ENCODE results near the gene YWHAE. TPM values are rescaled to one million over a fixed set of nuclear protein-coding genes. Genes with fewer than 3 reads are reported as not detected.
"Not testable (repeated sequence)": the region's sequence is repeated elsewhere in the genome, so short reads cannot be mapped to it uniquely, and the experiment has no call there.

The YWHAE gene
- total RNA-seq, 1 experiment from 2014 or later, result 118 TPM

- DNase-seq, result no peak
- peaks cover 31% of the 10 kb centered on the region for H3K36me3 ChIP-seq
- no peak overlapping the region for H3K4me3 ChIP-seq
- H3K27me3 ChIP-seq, result no peaks in the 10 kb centered on the region
- no peaks in the 10 kb centered on the region for H3K9me3 ChIP-seq
Observed at GRCh38 chr17:1362065-1362848, 37.8 kb downstream of the YWHAE start.

GRCh38 chr17:1360975-1361374, 39.0 kb downstream of the YWHAE start:
- Histone ChIP-seq H3K36me3 (peaks cover 34% of the 10 kb centered on the region), H3K27me3 (no peaks in the 10 kb centered on the region), H3K9me3 (no peaks in the 10 kb centered on the region), H3K4me3 (no peak overlapping the region)
- no peak for DNase-seq

- DNase-seq, result peak; percentile 60
- not testable (repeated sequence) for H3K27me3 ChIP-seq, H3K9me3 ChIP-seq, H3K4me3 ChIP-seq
- peaks cover 38% of the 10 kb centered on the region for H3K36me3 ChIP-seq
Observed at GRCh38 chr17:1360315-1360714, 39.7 kb downstream of the YWHAE start.

GRCh38 chr17:1354030-1354429, 46.0 kb downstream of the YWHAE start:
- DNase-seq, result no peak
- Histone ChIP-seq H3K9me3 (no peaks in the 10 kb centered on the region), H3K36me3 (peaks cover 38% of the 10 kb centered on the region), H3K4me3 (no peak overlapping the region), H3K27me3 (no peaks in the 10 kb centered on the region)

- DNase-seq, H3K4me3 ChIP-seq, H3K27me3 ChIP-seq, H3K9me3 ChIP-seq: not testable (repeated sequence)
- peaks cover 47% of the 10 kb centered on the region for H3K36me3 ChIP-seq
Observed at GRCh38 chr17:1352530-1352929, 47.5 kb downstream of the YWHAE start.

- no peak for DNase-seq
- no peak overlapping the region for H3K4me3 ChIP-seq
- H3K36me3 ChIP-seq, result peaks cover 47% of the 10 kb centered on the region
- no peaks in the 10 kb centered on the region for H3K27me3 ChIP-seq
- H3K9me3 ChIP-seq, result no peaks in the 10 kb centered on the region
Observed at GRCh38 chr17:1351971-1352370, 48.1 kb downstream of the YWHAE start.

GRCh38 chr17:1351275-1351674, 48.7 kb downstream of the YWHAE start:
- H3K9me3 ChIP-seq, result no peaks in the 10 kb centered on the region

GRCh38 chr17:1347589-1348323, 52.3 kb downstream of the YWHAE start:
- no peak for DNase-seq
- Histone ChIP-seq H3K27me3 (no peaks in the 10 kb centered on the region), H3K36me3 (peaks cover 53% of the 10 kb centered on the region), H3K4me3 (no peak overlapping the region), H3K9me3 (no peaks in the 10 kb centered on the region)

More at GRCh38 chr17:1351275-1351674, 48.7 kb downstream of the YWHAE start:
- Histone ChIP-seq H3K36me3 (peaks cover 46% of the 10 kb centered on the region), H3K4me3 (no peak overlapping the region), H3K27me3 (no peaks in the 10 kb centered on the region)
- no peak for DNase-seq

GRCh38 chr17:1344521-1344920, 55.5 kb downstream of the YWHAE start:
- no peaks in the 10 kb centered on the region for H3K27me3 ChIP-seq
- H3K36me3 ChIP-seq, result peaks cover 38% of the 10 kb centered on the region
- H3K4me3 ChIP-seq, result no peak overlapping the region
- no peaks in the 10 kb centered on the region for H3K9me3 ChIP-seq
- DNase-seq, result no peak

- no peaks in the 10 kb centered on the region for H3K27me3 ChIP-seq
- no peak overlapping the region for H3K4me3 ChIP-seq
- DNase-seq, result no peak
- H3K36me3 ChIP-seq, result peaks cover 37% of the 10 kb centered on the region
- H3K9me3 ChIP-seq, result no peaks in the 10 kb centered on the region
Observed at GRCh38 chr17:1343554-1343953, 56.5 kb downstream of the YWHAE start.

GRCh38 chr17:1340371-1340770, 59.7 kb downstream of the YWHAE start:
- DNase-seq, result no peak
- Histone ChIP-seq H3K36me3 (peaks cover 18% of the 10 kb centered on the region), H3K27me3 (no peaks in the 10 kb centered on the region), H3K9me3 (no peaks in the 10 kb centered on the region), H3K4me3 (no peak overlapping the region)

- DNase-seq, result no peak
- Histone ChIP-seq H3K4me3 (no peak overlapping the region), H3K27me3 (no peaks in the 10 kb centered on the region), H3K9me3 (no peaks in the 10 kb centered on the region), H3K36me3 (no peaks in the 10 kb centered on the region; the same call in 1 of the 2 replicates)
Observed at GRCh38 chr17:1331708-1332107, 68.3 kb downstream of the YWHAE start.

- Histone ChIP-seq H3K27me3 (no peaks in the 10 kb centered on the region), H3K4me3 (no peak overlapping the region), H3K36me3 (no peaks in the 10 kb centered on the region; the same call in 1 of the 2 replicates), H3K9me3 (no peaks in the 10 kb centered on the region)
- DNase-seq, result no peak
Observed at GRCh38 chr17:1329745-1330343, 70.2 kb downstream of the YWHAE start.

GRCh38 chr17:1328437-1328836, 71.6 kb downstream of the YWHAE start:
- Histone ChIP-seq H3K9me3 (no peaks in the 10 kb centered on the region), H3K36me3 (no peaks in the 10 kb centered on the region; the same call in 1 of the 2 replicates), H3K27me3 (no peaks in the 10 kb centered on the region), H3K4me3 (no peak overlapping the region)
- no peak for DNase-seq

GRCh38 chr17:1325766-1326165, 74.3 kb downstream of the YWHAE start:
- Histone ChIP-seq H3K9me3 (no peaks in the 10 kb centered on the region), H3K27me3 (no peaks in the 10 kb centered on the region), H3K36me3 (no peaks in the 10 kb centered on the region), H3K4me3 (no peak overlapping the region)
- no peak for DNase-seq

GRCh38 chr17:1324201-1324771, 75.7 kb downstream of the YWHAE start:
- no peak for DNase-seq
- Histone ChIP-seq H3K36me3 (no peaks in the 10 kb centered on the region), H3K27me3 (no peaks in the 10 kb centered on the region), H3K9me3 (no peaks in the 10 kb centered on the region), H3K4me3 (no peak overlapping the region)

- Histone ChIP-seq H3K36me3 (no peaks in the 10 kb centered on the region), H3K27me3 (no peaks in the 10 kb centered on the region)
- no peak for DNase-seq
Observed at GRCh38 chr17:1323336-1323735, 76.7 kb downstream of the YWHAE start.

More at GRCh38 chr17:1323336-1323735, 76.7 kb downstream of the YWHAE start:
- H3K9me3 ChIP-seq, result no peaks in the 10 kb centered on the region
- H3K4me3 ChIP-seq, result no peak overlapping the region

Data from MG63 (cell line).